Hippocampal formation (tissue), 2 donors: ENCODE measurements around the gene CIZ1.
A peak's percentile ranks its signal among the peaks of the same experiment; 100 is the strongest.
"Not testable (repeated sequence)": the region's sequence is repeated elsewhere in the genome, so short reads cannot be mapped to it uniquely, and the experiment has no call there.

ENCODE experiments used
- DNase-seq, 2 donors: peaks; one replicate each; lab custom pipeline; 2025; lab: John Stamatoyannopoulos, UW

Gene CIZ1

GRCh38 chr9:128191406-128192046, at the start of gene CIZ1:
Gene CIZ1 (minus strand): TSS chr9:128191572. CDS start chr9:128190857, 715 bp downstream.
- DNase-seq, result peak; percentile 41 to 67

- DNase-seq, result no peak
These were observed 42.5 kb upstream of the CIZ1 start for GRCh38 chr9:128233817-128234406.

DNA sequence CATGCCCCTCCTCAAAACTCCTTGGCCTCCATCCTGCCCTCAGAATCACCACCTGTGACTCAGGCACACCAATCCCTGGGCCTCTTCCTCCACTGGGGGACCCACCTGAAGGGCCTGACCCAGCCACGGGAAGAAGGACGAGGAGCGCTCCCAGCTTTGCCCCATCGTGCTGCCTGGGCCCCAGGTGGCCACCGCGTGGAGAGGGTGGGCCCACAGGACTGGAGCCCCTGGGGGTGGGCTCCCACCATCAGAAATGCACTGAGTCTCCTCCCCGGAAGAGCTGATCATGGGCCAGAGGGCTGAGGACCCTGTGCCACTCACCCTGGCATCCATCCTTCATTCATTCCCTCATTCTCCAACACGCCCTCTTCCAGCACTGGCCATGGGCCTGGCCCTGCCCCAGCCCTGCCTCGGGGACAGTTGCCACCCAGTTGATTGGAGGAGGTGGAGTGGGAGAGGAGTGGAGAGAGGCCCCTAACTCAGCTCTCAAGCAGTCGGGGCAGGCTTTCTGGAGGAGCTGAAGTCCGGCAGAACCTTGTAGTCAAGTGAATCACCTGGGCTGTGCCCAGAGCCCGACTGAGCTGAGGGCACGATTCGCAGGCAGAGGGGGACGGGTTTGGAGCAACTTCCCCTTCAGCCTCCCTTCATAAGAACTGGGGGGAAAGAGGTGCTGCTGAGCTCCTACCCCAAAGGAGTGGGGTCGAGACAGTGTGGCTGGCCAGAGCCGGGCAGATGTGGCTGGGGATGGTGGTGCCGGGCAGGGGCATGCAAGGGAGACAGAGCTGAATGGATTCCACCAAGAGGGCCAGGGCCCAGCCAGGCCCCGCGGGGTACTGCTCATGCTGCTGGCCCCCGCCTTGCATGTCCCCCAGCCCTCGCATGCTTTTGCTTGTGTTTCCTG, 41.4 kb upstream of the CIZ1 start:
- DNase-seq, result no peak

DNA sequence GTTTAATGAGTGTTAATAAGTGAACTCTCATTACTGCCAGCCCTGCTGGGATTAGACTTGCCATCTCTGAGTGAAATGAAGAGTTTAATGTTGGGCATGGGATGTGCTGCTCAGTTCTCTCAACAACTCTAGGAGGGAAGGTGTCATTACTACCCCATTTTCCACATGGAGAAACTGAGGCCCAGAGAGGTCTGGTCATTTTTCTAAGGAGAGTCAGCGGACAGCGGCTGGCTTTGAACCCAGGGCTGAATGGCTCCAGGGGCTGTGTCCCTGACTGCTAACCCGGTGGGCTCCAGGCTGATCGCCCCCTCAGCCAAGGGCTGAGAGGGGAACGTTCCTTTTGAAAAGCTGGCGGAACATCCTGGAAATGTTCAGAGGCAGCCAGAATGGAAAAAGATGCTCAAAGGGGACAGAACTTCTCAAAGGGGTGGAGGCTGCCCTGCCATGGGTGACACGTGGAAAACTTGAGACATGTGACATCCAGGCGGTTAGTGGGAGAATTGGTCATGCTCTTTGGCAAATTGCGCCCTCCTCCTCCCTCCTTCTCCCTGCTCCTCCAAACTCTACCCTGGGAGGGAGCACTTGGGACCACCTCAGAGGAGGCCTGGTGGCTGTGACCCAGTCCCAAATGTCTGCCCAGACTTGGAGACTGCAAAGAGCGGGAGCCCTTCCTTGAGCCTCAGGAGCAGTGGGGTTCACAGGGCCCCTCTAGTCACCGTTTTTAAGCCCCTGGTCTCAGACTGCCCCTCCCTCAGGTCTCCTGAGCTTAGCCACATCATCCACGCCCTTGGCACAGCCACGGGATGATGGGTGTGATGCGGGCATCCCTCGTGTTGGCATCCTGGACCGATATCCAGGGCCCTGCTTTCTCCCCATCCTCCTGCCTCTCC, 40.5 kb upstream of the CIZ1 start:
- no peak for DNase-seq

DNA sequence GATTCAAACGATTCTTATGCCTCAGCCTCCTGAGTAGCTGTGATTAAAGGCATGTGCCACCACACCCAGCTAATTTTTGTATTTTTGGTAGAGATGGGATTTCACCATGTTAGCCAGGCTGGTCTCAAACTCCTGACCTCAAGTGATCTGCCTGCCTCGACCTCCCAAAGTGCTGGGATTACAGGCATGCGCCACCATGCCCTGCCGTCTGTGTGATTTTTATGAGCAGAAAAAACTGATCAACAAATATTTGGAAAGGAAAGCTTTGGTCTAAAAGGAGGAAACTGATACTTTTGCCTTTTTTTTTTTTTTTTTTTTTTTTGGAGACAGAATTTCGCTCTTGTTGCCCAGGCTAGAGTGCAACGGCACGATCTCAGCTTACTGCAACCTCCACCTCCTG, 39.5 kb upstream of the CIZ1 start:
- not testable (repeated sequence) for DNase-seq

GRCh38 chr9:128226412-128226801, 35.0 kb upstream of the CIZ1 start:
- DNase-seq, result no peak

GRCh38 chr9:128225770-128226411, 34.5 kb upstream of the CIZ1 start:
- DNase-seq, result no peak

DNA sequence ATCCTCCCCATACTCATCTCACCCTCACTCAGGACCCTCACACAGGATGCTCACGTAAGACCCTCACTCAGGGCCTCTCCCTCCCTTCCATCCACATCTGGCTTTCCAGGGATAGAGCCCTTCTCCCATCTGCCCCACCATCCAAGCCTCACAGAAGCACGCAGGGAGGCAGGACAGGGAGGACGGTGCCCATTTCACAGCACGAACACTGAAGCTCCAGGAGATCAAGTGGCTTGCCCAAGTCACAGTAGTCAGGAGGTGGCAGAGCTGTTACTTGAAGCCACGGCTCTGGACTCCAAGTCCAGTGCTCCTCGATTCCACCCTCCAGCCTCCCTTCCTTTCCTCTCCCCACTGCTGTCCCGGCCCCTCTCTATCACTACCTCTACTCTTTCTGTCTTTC, 33.5 kb upstream of the CIZ1 start:
- no peak for DNase-seq

DNA sequence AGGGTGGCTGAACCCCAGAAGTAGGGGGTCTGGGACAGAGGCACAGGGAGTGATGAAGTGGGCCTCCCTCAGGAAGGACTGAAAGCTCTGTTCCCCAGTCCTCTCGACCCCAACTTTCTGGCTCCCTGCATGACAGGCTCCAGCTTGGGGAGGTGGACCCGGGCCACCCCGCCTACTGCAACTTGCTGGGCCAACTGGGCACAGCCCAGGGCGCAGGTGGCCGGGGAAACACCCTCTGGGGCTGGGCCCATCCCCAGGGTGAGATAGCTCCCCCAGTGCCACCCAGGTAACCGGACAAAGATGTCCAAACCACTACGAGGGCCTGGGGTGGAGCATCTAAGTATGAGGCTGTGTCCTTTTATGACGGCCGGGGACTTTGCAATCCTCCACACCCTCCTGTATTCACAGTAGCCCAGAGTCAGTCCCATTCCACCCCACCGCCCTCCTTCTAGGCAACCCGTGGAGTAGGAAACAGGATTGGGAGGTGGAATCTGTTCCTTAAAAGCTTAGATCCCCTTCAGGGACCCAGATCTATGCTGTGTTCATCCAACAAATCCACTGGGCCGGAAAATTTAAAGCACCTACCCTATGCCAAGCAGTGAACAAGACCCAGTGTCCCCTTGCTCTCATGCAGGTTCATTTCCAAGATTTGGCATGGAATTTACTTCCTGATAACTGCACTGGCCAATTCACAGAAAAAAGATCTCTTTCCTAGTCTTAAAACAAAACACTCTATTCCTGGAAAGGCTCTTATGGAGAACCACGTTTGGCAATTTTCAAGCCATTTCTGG, 31.7 kb upstream of the CIZ1 start:
- no peak for DNase-seq

DNA sequence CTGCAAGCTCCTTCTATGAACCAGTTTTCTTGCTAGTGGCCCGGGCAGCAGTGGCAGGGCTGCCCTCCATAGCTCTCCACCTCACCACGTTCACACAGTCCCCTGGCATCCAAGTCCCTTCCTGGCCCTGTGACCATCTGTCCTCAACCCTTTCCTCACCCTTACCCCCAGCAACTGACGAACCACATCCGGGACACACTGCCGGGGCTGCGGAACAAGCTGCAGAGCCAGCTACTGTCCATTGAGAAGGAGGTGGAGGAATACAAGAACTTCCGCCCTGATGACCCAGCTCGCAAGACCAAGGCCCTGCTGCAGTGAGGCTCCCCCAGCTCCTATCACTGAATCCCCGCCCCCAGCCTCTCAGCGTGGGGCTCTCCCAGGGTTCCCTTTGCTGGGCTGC, 30.7 kb upstream of the CIZ1 start:
- no peak for DNase-seq

- DNase-seq, result no peak
These were observed 28.5 kb upstream of the CIZ1 start for GRCh38 chr9:128219831-128220230.

DNA sequence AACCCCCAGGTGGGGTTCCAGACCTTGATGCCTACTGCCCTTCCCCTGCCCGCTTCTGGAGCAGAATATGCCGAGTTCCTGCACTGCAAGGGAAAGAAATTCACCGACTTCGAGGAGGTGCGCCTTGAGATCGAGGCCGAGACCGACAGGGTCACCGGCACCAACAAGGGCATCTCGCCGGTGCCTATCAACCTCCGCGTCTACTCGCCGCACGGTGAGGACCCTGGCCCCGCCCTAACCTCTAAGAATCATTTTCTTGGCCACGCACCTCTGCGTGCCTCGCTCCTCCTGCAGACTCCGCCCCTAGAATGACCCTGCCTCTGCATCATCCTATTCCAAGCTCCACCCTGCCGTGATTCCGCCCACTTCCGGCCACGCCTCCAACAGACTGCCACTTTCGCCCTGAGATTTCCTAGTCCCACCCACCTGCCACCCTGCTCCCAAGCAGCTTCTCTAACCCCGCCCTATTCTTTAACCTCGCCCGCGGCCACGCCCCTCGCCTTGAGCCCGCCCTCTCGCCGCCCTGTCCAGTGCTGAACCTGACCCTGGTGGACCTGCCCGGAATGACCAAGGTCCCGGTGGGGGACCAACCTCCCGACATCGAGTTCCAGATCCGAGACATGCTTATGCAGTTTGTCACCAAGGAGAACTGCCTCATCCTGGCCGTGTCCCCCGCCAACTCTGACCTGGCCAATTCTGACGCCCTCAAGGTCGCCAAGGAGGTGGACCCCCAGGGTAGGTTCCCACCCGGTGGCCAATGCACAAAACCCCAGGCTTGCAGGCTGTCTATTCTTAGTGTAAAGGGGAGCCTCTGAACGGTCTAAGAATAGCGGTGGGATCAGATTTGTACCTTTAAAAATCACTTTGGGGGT, 27.4 kb upstream of the CIZ1 start:
- peak; percentile 57 to 83 for DNase-seq

GRCh38 chr9:128218172-128218517, 26.8 kb upstream of the CIZ1 start:
- no peak for DNase-seq

- DNase-seq, result no peak
These were observed 25.6 kb upstream of the CIZ1 start for GRCh38 chr9:128216781-128217553.

DNA sequence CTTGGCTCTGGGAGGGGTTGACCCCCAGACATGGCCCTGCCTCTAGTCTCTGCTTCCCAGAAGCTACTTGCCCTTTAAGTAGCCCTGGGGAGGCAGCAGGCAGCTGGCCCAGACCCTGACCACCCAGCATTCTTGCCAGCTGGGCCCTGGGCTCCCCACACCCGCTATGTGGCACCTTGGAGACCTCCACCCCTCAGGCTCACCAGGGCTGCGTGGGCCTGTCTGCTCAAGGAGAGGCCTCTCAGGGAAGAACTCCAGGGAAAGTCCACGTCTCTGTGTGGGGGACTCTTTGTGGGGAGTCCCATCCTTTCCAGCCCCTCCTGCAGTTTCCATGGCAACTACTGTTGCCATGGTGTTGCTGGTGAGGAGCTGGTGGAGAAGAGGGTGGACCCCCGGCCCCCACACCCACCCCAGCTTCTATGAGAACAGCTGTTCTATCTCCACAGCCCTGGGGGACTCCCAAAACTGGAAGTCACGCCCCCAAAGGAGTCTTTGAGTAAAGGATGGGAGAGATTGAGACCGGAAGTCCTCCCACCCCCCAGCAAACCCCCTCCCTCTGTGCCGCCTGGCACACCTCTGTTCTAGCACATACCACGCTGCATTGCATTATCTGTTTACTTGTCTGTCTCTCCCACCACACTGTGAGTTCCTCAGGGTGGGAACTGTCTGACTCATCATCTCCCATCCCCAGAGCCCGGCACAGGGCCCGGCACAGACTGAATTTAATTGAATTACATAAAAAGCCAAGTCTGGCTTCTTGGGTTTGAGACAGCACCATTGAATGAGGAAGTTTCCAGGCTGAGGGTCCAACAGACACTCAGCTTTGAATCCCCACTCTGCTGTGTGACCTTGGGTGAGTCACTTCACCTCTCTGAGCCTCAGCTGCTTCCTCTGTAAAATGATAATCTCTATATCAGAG, 24.4 kb upstream of the CIZ1 start:
- no peak for DNase-seq

DNA sequence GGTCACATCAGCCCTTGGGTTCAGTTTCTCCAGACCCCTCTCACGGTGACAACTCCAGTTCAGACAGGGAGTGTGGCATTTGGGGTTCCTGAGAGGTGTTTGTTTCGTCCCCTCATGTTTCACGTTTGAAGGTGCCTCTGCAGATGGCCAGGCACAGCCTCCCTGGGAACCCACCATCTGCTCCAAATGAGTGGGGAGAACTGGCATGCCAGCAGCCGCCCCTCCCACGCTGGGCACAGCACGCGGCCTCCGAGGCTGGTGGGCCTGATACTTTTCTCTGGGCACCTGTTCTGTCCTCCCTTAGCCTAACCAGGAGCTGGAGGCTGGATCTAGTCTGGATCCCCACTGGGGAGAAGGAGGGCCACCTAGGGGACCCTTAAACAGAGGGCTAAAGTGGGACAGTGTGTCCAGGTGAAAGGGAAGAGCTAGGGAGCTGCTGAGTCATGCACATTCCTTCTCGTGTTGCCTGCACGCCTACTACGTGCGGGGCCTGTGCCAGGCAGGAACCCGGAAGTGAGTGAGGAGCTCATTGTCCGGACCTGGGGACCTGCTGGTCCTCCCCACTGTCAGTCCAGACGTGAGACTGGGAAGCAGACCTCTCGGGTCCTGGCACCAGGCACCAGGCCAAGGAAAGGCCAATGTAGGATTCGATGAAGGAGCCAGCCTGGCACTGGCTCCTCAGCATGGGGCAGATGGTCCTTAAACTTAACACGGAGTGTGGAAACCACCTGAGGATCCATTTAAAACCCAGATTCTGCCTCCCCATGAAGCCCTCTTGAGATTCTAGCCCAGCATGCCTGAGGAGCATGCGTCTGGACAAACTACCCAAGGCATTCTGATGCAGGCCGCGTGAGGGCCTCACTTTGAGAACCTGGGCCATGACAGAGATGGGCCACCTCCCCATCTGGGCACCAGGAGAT, 23.5 kb upstream of the CIZ1 start:
- no peak for DNase-seq
